ENCODE data around the gene DUT.

Gene DUT

GRCh38 chr15:48381861-48382260 lies 50.6 kb downstream of the DUT start:
- Histone ChIP-seq H3K36me3 (no peaks in the 10 kb centered on the region), H3K4me1 (ENCODE audit: control insufficient read depth in 1 of 2, insufficient read depth in 1 of 2, low read depth in 1 of 2, low read length in 1 of 2) (peaks cover 0 to 6% of the 10 kb centered on the region in 2 experiments), H3K4me3 (ENCODE audit: low read depth in 1 of 2, low read length in 1 of 2) (no peak overlapping the region), H3K27ac (no peak overlapping the region), H3K27me3 (no peaks in the 10 kb centered on the region), H3K9me3 (no peaks in the 10 kb centered on the region)
- TF ChIP-seq CTCF (IDR thresholded peaks at IDR 0.05): no peak

- TF ChIP-seq CTCF (IDR thresholded peaks at IDR 0.05): no peak
- no peaks in the 10 kb centered on the region for H3K9me3 ChIP-seq
- H3K36me3 ChIP-seq: no peaks in the 10 kb centered on the region
- H3K27ac ChIP-seq: no peak overlapping the region
- H3K4me1 ChIP-seq (ENCODE audit: control insufficient read depth in 1 of 2, insufficient read depth in 1 of 2, low read depth in 1 of 2, low read length in 1 of 2): peaks cover 0 to 6% of the 10 kb centered on the region in 2 experiments
- H3K27me3 ChIP-seq: no peaks in the 10 kb centered on the region
- H3K4me3 ChIP-seq (ENCODE audit: low read depth in 1 of 2, low read length in 1 of 2): no peak overlapping the region
Observed at GRCh38 chr15:48383031-48383430, 51.8 kb downstream of the DUT start.

- Histone ChIP-seq H3K4me3 (ENCODE audit: low read depth in 1 of 2, low read length in 1 of 2) (no peak overlapping the region), H3K27ac (no peak overlapping the region), H3K27me3 (no peaks in the 10 kb centered on the region), H3K36me3 (no peaks in the 10 kb centered on the region), H3K4me1 (ENCODE audit: control insufficient read depth in 1 of 2, insufficient read depth in 1 of 2, low read depth in 1 of 2, low read length in 1 of 2) (peaks cover 0 to 6% of the 10 kb centered on the region in 2 experiments), H3K9me3 (no peaks in the 10 kb centered on the region)
- no peak for TF ChIP-seq CTCF (IDR thresholded peaks at IDR 0.05)
Observed at GRCh38 chr15:48384616-48385015, 53.4 kb downstream of the DUT start.

GRCh38 chr15:48385031-48385830 lies 54.0 kb downstream of the DUT start:
- H3K27me3 ChIP-seq: no peaks in the 10 kb centered on the region
- H3K4me1 ChIP-seq (ENCODE audit: control insufficient read depth in 1 of 2, insufficient read depth in 1 of 2, low read depth in 1 of 2, low read length in 1 of 2): peaks cover 0 to 6% of the 10 kb centered on the region in 2 experiments
- H3K4me3 ChIP-seq (ENCODE audit: low read depth in 1 of 2, low read length in 1 of 2): no peak overlapping the region
- TF ChIP-seq CTCF (IDR thresholded peaks at IDR 0.05): no peak
- H3K9me3 ChIP-seq: no peaks in the 10 kb centered on the region
- no peak overlapping the region for H3K27ac ChIP-seq
- no peaks in the 10 kb centered on the region for H3K36me3 ChIP-seq

- H3K9me3 ChIP-seq: no peaks in the 10 kb centered on the region
- no peaks in the 10 kb centered on the region for H3K4me1 ChIP-seq (ENCODE audit: control insufficient read depth in 1 of 2, insufficient read depth in 1 of 2, low read depth in 1 of 2, low read length in 1 of 2)
- no peak overlapping the region for H3K27ac ChIP-seq
- H3K36me3 ChIP-seq: no peaks in the 10 kb centered on the region
- no peaks in the 10 kb centered on the region for H3K27me3 ChIP-seq
- no peak for TF ChIP-seq CTCF (IDR thresholded peaks at IDR 0.05)
- no peak overlapping the region for H3K4me3 ChIP-seq (ENCODE audit: low read depth in 1 of 2, low read length in 1 of 2)
Observed at GRCh38 chr15:48388016-48388851, 57.0 kb downstream of the DUT start.

Measured in neutrophil (primary cell).